Measurements from ENCODE around the gene SLIT1. TPM values are rescaled to one million over a fixed set of nuclear protein-coding genes. Genes with fewer than 3 reads are reported as not detected.

SLIT1 gene
- total and polyA plus RNA-seq, 2 donors (not counting 1 experiment from before 2014, with no cell fraction given): 0.15 to 0.49 TPM

- peaks cover 0 to 1% (median 0%) of the 10 kb centered on the region in 3 donors for H3K9me3 ChIP-seq (ENCODE audit: control extremely low read depth in 1 of 3, control insufficient read depth in 2 of 3, insufficient read depth in 1 of 3, low read length in 2 of 3)
- no peaks in the 10 kb centered on the region for H3K4me1 ChIP-seq (ENCODE audit: control insufficient read depth in 2 of 2, insufficient read depth in 2 of 2, low read length in 2 of 2)
- no peak overlapping the region for H3K27ac ChIP-seq (ENCODE audit: low read length in 2 of 2)
- no peak overlapping the region for H3K4me3 ChIP-seq (ENCODE audit: control extremely low read depth in 1 of 5, extremely low read depth in 1 of 5, insufficient read depth in 1 of 5, low read depth in 2 of 5, low read length in 4 of 5)
- H3K4me2 ChIP-seq (replicated peaks; ENCODE audit: low read depth, low read length, poor library complexity, severe bottlenecking): no peak overlapping the region
- H3K27me3 ChIP-seq (replicated peaks in 1 of 4; ENCODE audit: control extremely low read depth in 1 of 4, control insufficient read depth in 3 of 4, insufficient read depth in 4 of 4, low read length in 3 of 4): peaks cover 0 to 3% (median 0%) of the 10 kb centered on the region in 4 experiments
- Mint-ChIP-seq H3K27ac (no peak overlapping the region), H3K4me1 (no peaks in the 10 kb centered on the region), H3K9me3 (ENCODE audit: insufficient read depth) (peaks cover 3% of the 10 kb centered on the region), H3K4me3 (no peak overlapping the region), H3K27me3 (peaks cover 14% of the 10 kb centered on the region)
- no peak overlapping the region for H3K9ac ChIP-seq (ENCODE audit: low read length)
- ATAC-seq (ENCODE audit: low read depth) (no peak), DNase-seq (no peak)
- ChIA-PET CTCF (interaction anchor here (1.3 to 2.4 kb wide), 2 partner anchors 9 to 10 kb away, joined by 6 to 8 read pairs; no protein-coding TSS in a partner anchor), POLR2A (no interaction called here)
- 94% methylated on average over 19 of the region's 24 CpGs for WGBS (ENCODE audit: insufficient coverage)
- no peaks in the 10 kb centered on the region for H3K79me2 ChIP-seq (ENCODE audit: control insufficient read depth, insufficient read depth, low read length)
- no peaks in the 10 kb centered on the region for H4K20me1 ChIP-seq (ENCODE audit: control insufficient read depth, insufficient read depth, low read length, poor library complexity, severe bottlenecking)
- intact Hi-C loops (cut with micrococcal nuclease): no loop called here
- H3K36me3 ChIP-seq (replicated peaks in 1 of 2; ENCODE audit: control extremely low read depth in 1 of 2, control insufficient read depth in 1 of 2, extremely low read depth in 1 of 2, insufficient read depth in 2 of 2, low read length in 1 of 2): no peaks in the 10 kb centered on the region
- no peak overlapping the region for H2AFZ ChIP-seq (ENCODE audit: insufficient read depth, low read depth, low read length, poor library complexity, severe bottlenecking)
- TF ChIP-seq CTCF (IDR thresholded peaks at IDR 0.05): no peak
- TF ChIP-seq EZH2 (IDR thresholded peaks at IDR 0.05; ENCODE audit: borderline replicate concordance, insufficient read depth, low read depth, low read length, poor library complexity, severe bottlenecking): no peak
These were observed 121.5 kb downstream of the SLIT1 start for GRCh38 chr10:97063983-97064837.
